Neuron (in vitro differentiated cells): ENCODE measurements around the gene TRIM28.
"Not testable (repeated sequence)": the region's sequence is repeated elsewhere in the genome, so short reads cannot be mapped to it uniquely, and the experiment has no call there.

Experiments
- H2AFZ ChIP-seq: one replicate; pipeline ENCODE4 v1.6.1; 2013; ENCODE audit warnings: low read depth, mild to moderate bottlenecking, inconsistent platforms, low read length, moderate library complexity
- H3K27me3 ChIP-seq: one replicate; pipeline ENCODE4 v1.6.1; 2013; ENCODE audit warnings: low read length; ENCODE audit not compliant: insufficient read depth
- H3K36me3 ChIP-seq: one replicate; pipeline ENCODE4 v1.6.1; 2013; ENCODE audit warnings: low read length; ENCODE audit not compliant: insufficient read depth
- H3K4me1 ChIP-seq: one replicate; pipeline ENCODE4 v1.6.1; 2013; ENCODE audit warnings: low read length; ENCODE audit not compliant: insufficient read depth
- H3K4me3 ChIP-seq: 2 replicates; pipeline ENCODE4 v1.5.1; 2013; ENCODE audit warnings: mild to moderate bottlenecking, low read length, moderate library complexity
- H3K9me3 ChIP-seq: one replicate; pipeline ENCODE4 v1.6.1; 2013; ENCODE audit warnings: low read length

Gene TRIM28

DNA sequence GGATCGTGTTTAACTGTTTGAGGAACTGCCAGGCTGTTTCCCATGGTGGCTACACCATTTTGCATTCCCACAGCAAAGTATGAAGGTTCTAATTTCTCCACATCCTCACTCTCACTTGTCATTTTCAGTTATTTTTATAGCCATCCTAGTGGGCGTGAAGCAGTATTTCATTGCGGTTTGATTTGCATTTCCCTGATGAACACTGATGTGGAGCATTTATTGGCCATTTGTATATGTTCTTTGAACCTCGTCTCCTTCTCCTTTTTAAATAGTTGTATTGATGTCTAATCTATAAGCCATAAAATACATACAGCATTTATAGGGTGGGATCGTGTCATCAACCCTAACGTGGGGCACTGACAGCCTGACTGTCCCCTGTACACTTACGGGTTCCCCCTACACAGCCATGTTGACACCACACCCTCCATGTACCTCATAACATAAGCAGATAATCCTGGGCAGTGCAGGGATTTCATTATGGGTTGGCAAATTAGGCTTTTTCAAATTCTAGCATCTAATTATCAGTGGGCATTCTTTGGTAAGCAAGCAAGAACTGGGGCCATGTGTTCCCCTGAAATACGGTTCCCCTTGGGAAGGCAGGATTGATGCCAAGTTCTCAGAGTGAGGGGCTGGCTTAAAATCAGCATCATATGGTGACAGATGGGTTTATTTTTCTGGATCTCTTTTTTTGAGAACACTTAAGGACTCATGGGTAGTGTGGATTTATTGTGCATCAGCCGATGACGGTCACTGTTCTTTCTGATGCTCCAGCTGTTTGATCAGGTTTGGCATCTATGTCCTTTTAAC, 12.6 kb upstream of the TRIM28 start:
- H3K9me3 ChIP-seq: no peaks in the 10 kb centered on the region
- H3K4me1 ChIP-seq: no peaks in the 10 kb centered on the region
- no peak overlapping the region for H2AFZ ChIP-seq
- H3K27me3 ChIP-seq: peaks cover 12% of the 10 kb centered on the region
- H3K4me3 ChIP-seq: no peak overlapping the region
- H3K36me3 ChIP-seq: no peaks in the 10 kb centered on the region

DNA sequence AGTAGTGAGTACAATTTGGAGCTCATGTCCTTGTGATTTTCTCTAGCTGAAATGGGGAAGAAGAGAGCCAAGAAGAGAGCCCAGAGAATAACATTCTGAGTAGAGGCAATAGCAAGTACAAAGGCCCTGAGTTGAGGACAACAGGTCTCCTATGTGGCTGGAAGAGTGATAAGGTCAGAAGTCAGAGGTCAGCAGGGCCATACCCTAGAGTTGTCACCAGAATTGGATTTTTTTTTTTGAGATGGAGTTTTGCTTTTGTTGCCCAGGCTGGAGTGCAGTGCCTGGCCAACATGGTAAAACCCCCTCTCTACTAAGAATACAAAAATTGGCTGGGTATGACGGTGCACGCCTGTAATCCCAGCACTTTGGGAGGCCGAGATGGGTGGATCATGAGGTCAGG, 8.0 kb upstream of the TRIM28 start:
- H3K36me3 ChIP-seq: no peaks in the 10 kb centered on the region
- peaks cover 4% of the 10 kb centered on the region for H3K4me1 ChIP-seq
- H3K27me3 ChIP-seq: peaks cover 30% of the 10 kb centered on the region
- H2AFZ ChIP-seq: no peak overlapping the region
- H3K9me3 ChIP-seq: no peaks in the 10 kb centered on the region
- H3K4me3 ChIP-seq: no peak overlapping the region

DNA sequence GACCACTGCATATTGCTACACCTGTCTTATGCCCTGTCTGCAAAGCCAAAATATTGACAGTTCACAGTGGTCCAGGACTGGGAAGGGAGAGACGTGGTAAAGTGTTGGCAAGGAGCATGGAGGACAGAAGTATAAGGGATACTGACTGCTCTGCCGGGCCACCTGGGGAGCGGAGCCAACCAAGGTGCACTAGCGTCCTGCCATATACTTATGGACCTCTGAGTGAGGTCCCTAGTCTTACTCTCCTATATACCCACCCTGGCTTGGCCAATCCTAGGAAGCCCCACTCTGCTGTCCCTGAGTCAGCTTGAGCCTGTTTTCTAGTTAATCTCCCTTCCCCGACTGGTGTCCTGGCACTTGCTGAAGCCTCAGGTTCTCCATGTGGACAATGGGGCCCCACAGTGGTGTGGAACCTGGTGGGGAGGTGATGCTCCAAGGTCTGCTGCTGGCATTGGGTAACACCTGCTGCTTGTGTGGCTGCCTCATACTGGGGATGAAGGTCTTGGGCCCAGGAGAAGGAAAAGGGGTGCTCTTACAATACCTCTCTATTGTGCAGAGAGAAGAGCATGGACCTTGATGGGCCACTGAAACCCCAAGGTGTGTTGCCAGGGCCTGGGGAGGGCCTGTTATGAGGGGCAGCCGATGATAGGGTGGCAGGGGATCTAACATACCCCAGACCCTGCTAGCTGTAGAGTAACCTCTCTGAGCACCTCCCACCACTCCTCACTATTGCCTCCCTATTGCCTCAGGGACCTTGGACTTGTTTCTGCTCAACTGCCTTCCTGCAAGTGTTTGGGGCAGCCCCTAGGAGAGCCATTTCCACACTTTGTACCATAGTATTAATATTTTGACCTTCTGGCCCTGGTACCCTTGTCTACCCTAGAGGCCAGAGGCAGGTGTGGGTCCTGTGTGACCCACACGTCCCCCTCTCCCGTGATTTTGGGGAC, 6.7 kb upstream of the TRIM28 start:
- H3K27me3 ChIP-seq: peaks cover 20% of the 10 kb centered on the region
- no peak overlapping the region for H3K4me3 ChIP-seq
- H2AFZ ChIP-seq: no peak overlapping the region
- H3K4me1 ChIP-seq: peaks cover 4% of the 10 kb centered on the region
- no peaks in the 10 kb centered on the region for H3K9me3 ChIP-seq
- no peaks in the 10 kb centered on the region for H3K36me3 ChIP-seq

DNA sequence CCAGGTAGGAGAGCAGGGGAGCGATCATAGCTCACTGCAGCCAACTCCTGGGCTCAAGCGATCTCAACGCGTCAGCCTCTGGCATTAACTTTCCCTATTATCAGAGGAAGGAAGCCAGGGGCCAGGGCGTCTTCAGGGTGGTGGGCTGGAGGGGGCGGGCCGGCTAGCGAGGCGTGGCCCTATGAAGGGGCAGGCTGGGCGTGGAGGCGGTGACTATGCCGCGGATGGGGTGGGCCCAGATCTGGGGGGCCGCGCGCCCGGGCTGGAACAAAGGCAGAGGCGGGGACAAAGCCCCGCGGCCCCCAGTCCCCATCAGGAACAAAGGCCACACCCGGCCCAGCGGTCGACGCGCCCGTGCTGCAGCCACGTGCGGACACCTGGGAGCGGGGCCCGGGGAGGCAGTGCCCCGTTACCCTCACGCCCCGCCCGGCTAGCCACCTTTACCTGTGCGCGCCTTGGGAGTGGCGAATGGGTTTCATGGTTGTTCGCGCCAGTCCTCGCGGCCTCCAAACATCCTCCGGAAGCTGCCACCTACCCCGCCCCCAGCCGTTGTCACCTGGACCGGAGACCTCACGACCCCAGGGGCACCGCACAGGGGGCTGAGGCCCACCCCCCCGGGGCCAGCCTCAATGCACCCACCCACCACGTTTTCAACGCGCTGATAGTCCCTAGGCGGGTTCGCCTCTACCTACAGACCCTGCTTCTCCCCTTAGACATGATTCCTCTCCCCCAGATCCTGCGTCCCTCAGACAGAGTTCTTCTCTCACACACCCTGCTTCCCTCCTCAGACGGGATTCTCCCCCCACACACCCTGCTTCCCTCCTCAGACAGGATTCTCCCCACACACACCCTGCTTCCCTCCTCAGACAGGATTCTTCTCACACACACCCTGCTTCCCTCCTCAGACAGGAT, 5.4 kb upstream of the TRIM28 start:
- Histone ChIP-seq H3K27me3 (peaks cover 18% of the 10 kb centered on the region), H3K36me3 (no peaks in the 10 kb centered on the region), H2AFZ (peak overlapping the region; percentile 58), H3K9me3 (no peaks in the 10 kb centered on the region), H3K4me3 (peak overlapping the region; percentile 28), H3K4me1 (peaks cover 4% of the 10 kb centered on the region)

DNA sequence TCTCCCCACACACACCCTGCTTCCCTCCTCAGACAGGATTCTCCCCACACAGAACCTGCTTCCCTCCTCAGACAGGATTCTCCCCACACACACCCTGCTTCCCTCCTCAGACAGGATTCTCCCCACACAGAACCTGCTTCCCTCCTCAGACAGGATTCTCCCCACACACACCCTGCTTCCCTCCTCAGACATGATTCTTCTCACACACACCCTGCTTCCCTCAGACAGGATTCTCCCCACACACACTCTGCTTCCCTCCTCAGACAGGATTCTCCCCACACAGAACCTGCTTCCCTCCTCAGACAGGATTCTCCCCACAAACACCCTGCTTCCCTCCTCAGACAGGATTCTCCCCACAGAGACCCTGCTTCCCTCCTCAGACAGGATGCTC, 4.7 kb upstream of the TRIM28 start:
- not testable (repeated sequence) for H3K9me3 ChIP-seq, H3K4me1 ChIP-seq, H2AFZ ChIP-seq, H3K36me3 ChIP-seq, H3K4me3 ChIP-seq
- H3K27me3 ChIP-seq: peaks cover 18% of the 10 kb centered on the region

DNA sequence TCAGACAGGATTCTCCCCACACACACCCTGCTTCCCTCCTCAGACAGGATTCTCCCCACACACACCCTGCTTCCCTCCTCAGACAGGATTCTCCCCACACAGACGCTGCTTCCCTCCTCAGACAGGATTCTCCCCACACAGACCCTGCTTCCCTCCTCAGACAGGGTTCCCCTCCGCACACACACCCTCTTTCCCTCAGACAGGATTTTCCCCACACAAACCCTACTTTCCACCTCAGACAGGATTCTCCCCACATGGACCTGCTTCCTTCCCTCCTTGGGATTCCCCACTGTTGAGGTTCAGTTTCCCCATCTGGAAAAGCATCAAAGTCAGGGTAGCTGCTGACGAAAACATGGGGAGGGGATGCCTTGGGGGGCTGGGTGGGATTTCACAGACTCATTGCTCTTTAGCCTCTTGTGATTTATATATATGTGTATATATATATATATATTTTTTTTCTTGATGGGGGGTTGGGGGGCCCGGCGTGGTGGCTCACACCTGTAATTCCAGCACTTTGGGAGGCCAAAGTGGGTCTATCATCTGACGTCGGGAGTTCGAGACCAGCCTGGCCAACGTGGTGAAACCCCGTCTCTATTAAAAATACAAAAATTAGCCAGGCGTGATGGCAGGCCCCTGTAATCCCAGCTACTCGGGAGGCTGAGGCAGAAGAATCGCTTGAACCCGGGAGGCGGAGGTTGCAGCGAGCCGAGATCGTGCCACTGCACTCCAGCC, 1.1 kb upstream of the TRIM28 start:
- H3K27me3 ChIP-seq, H2AFZ ChIP-seq, H3K9me3 ChIP-seq, H3K4me3 ChIP-seq: not testable (repeated sequence)
- Histone ChIP-seq H3K36me3 (peaks cover 25% of the 10 kb centered on the region), H3K4me1 (peaks cover 20% of the 10 kb centered on the region)

DNA sequence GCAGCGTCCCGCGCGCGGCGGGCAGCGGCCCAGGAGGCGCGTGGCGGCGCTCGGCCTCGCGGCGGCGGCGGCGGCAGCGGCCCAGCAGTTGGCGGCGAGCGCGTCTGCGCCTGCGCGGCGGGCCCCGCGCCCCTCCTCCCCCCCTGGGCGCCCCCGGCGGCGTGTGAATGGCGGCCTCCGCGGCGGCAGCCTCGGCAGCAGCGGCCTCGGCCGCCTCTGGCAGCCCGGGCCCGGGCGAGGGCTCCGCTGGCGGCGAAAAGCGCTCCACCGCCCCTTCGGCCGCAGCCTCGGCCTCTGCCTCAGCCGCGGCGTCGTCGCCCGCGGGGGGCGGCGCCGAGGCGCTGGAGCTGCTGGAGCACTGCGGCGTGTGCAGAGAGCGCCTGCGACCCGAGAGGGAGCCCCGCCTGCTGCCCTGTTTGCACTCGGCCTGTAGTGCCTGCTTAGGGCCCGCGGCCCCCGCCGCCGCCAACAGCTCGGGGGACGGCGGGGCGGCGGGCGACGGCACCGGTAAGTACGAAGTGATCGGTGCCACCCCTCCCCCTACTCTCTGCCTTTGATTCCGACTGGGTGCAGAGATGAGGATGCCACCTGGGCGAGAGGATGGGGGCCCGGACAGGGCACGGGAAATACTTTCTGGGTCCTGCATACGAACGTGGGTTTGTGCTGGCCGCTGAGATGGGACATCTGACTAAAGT, 874 bp downstream of the TRIM28 start:
- Histone ChIP-seq H2AFZ (no peak overlapping the region), H3K4me1 (peaks cover 17% of the 10 kb centered on the region), H3K4me3 (peak overlapping the region; percentile 90), H3K9me3 (no peaks in the 10 kb centered on the region), H3K36me3 (peaks cover 44% of the 10 kb centered on the region), H3K27me3 (no peaks in the 10 kb centered on the region)

DNA sequence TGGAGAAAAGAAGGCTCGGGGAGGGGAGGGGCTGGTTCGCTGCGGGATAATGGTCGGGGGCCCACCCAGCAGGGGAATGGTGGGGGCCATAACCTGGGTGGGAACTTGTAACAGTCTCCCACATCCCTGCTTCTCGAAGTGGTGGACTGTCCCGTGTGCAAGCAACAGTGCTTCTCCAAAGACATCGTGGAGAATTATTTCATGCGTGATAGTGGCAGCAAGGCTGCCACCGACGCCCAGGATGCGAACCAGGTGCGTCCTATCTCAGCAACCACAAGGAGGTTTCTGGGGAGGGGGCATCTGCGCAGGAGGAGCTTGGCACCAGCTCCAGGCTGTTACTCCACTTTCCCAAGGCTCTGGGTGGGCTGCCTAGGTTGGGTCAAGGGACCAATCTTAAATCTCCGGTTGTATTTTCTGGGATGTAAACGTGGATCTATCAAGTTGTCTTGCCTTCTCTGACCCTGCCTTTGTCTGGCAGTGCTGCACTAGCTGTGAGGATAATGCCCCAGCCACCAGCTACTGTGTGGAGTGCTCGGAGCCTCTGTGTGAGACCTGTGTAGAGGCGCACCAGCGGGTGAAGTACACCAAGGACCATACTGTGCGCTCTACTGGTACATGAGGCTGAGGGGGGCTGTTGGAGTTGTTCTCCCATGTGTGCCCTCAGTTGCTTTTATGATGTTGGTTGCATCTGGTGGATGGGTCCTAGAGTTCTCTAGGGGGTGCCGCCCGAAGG, 1.6 kb downstream of the TRIM28 start:
- Histone ChIP-seq H3K27me3 (no peaks in the 10 kb centered on the region), H2AFZ (no peak overlapping the region), H3K4me3 (peak overlapping the region; percentile 90), H3K4me1 (peaks cover 17% of the 10 kb centered on the region), H3K36me3 (peaks cover 51% of the 10 kb centered on the region), H3K9me3 (no peaks in the 10 kb centered on the region)

DNA sequence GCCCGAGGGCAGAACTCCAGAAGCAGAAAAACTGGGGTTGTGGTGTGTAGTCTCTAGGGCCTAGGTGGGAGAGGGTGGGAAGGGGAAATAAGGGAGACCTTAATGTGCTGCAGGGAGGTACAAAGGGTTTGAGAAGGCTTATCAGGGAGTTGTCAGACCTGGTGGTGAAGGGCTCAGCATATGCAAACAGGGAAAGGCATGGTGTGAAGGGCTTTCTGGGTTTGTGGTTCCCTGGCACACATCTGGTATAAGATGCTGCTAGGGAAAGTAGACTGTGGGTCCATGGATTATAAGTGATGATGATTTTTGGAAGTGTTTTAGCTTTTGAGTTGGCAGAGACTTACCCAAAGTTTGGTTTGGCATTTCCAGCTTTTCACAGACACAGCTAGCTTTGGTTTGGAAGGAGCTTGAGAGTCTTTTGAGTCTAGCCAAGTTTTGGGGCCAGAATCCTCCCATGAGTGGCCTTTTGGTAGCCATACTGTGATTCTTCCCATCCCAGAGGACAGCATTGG, 2.2 kb downstream of the TRIM28 start:
- Histone ChIP-seq H3K27me3 (no peaks in the 10 kb centered on the region), H3K9me3 (no peaks in the 10 kb centered on the region), H3K36me3 (peaks cover 58% of the 10 kb centered on the region), H3K4me3 (peak overlapping the region; percentile 90), H3K4me1 (peaks cover 17% of the 10 kb centered on the region), H2AFZ (no peak overlapping the region)

DNA sequence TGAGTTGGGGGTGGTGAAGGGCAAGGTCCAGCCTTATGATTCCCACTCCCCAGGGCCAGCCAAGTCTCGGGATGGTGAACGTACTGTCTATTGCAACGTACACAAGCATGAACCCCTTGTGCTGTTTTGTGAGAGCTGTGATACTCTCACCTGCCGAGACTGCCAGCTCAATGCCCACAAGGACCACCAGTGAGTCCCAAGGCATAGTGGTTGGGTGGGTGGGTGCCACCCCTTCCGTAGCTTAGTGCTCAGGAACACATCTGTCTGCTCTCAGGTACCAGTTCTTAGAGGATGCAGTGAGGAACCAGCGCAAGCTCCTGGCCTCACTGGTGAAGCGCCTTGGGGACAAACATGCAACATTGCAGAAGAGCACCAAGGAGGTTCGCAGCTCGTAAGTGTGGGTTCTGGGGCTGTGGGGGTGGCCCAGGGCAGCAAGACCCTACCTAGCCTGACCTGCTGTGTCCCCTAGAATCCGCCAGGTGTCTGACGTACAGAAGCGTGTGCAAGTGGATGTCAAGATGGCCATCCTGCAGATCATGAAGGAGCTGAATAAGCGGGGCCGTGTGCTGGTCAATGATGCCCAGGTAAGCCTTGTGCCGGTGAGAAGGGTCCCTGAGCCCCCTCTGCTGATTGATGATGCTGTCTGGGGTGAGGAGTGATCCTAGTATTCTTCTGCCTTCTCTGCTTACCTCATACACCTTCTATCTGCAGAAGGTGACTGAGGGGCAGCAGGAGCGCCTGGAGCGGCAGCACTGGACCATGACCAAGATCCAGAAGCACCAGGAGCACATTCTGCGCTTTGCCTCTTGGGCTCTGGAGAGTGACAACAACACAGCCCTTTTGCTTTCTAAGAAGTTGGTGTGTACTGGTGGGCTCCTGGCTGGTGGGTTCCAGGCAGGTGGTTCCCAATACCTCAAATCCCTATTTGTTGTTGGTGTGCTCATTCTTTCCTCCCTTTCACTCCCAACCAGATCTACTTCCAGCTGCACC, 3.8 kb downstream of the TRIM28 start:
- Histone ChIP-seq H3K27me3 (no peaks in the 10 kb centered on the region), H3K4me3 (no peak overlapping the region), H3K9me3 (no peaks in the 10 kb centered on the region), H2AFZ (no peak overlapping the region), H3K36me3 (peaks cover 73% of the 10 kb centered on the region), H3K4me1 (peaks cover 17% of the 10 kb centered on the region)
